Panc1 (cell line): ENCODE results near the gene P3H3.

Experiments used
- POLR2AphosphoS5 ChIP-seq: IDR thresholded peaks from 2 replicates; pipeline ENCODE4 v1.6.1; 2012; ENCODE audit warnings: mild to moderate bottlenecking, low read depth, low read length, moderate library complexity
- SIN3A ChIP-seq: IDR thresholded peaks from 2 replicates; pipeline ENCODE4 v1.6.1; 2012; ENCODE audit warnings: low read depth, mild to moderate bottlenecking, low read length, moderate library complexity, borderline replicate concordance; ENCODE audit not compliant: insufficient read depth
- TCF7L2 ChIP-seq: IDR thresholded peaks from 2 replicates; pipeline ENCODE4 v1.6.1; 2011; ENCODE audit warnings: mild to moderate bottlenecking, low read depth, low read length, inconsistent platforms
- TF ChIP-seq, protein P1 (sequence below): fragments of 450-650 bp; IDR thresholded peaks from 2 replicates; pipeline ENCODE4 v1.5.1; 2017; ENCODE audit warnings: mild to moderate bottlenecking
- TF ChIP-seq, protein P2 (sequence below), 2 experiments: IDR thresholded peaks; 2 replicates each; pipeline ENCODE4 v1.6.1; 2011 to 2012; ENCODE audit warnings: low read depth in 2 of 2, control low read depth in 1 of 2, low read length in 1 of 2, mild to moderate bottlenecking in 1 of 2, moderate library complexity in 1 of 2; ENCODE audit not compliant: insufficient read depth in 1 of 2

DNA sequence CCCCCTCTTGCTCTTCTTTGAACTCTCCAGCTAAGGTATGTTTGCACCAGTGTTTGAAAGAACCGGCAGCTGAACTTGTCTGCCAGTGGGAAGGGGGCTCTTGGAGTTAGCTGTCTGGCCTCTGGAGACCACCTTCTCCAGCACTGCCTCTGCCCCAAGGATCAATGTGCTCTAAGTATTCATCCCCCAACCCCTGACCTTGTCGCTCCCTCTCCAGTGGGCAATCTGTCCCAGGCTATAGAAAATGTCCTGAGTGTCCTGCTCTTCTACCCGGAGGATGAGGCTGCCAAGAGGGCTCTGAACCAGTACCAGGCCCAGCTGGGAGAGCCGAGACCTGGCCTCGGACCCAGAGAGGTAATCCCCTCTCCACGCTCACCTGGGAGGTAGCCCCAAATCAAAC, 2.8 kb downstream of the P3H3 start:
- TF ChIP-seq, protein P1, sequence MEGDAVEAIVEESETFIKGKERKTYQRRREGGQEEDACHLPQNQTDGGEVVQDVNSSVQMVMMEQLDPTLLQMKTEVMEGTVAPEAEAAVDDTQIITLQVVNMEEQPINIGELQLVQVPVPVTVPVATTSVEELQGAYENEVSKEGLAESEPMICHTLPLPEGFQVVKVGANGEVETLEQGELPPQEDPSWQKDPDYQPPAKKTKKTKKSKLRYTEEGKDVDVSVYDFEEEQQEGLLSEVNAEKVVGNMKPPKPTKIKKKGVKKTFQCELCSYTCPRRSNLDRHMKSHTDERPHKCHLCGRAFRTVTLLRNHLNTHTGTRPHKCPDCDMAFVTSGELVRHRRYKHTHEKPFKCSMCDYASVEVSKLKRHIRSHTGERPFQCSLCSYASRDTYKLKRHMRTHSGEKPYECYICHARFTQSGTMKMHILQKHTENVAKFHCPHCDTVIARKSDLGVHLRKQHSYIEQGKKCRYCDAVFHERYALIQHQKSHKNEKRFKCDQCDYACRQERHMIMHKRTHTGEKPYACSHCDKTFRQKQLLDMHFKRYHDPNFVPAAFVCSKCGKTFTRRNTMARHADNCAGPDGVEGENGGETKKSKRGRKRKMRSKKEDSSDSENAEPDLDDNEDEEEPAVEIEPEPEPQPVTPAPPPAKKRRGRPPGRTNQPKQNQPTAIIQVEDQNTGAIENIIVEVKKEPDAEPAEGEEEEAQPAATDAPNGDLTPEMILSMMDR = no peak
- no peak for TF ChIP-seq POLR2AphosphoS5
- TF ChIP-seq, protein P2, sequence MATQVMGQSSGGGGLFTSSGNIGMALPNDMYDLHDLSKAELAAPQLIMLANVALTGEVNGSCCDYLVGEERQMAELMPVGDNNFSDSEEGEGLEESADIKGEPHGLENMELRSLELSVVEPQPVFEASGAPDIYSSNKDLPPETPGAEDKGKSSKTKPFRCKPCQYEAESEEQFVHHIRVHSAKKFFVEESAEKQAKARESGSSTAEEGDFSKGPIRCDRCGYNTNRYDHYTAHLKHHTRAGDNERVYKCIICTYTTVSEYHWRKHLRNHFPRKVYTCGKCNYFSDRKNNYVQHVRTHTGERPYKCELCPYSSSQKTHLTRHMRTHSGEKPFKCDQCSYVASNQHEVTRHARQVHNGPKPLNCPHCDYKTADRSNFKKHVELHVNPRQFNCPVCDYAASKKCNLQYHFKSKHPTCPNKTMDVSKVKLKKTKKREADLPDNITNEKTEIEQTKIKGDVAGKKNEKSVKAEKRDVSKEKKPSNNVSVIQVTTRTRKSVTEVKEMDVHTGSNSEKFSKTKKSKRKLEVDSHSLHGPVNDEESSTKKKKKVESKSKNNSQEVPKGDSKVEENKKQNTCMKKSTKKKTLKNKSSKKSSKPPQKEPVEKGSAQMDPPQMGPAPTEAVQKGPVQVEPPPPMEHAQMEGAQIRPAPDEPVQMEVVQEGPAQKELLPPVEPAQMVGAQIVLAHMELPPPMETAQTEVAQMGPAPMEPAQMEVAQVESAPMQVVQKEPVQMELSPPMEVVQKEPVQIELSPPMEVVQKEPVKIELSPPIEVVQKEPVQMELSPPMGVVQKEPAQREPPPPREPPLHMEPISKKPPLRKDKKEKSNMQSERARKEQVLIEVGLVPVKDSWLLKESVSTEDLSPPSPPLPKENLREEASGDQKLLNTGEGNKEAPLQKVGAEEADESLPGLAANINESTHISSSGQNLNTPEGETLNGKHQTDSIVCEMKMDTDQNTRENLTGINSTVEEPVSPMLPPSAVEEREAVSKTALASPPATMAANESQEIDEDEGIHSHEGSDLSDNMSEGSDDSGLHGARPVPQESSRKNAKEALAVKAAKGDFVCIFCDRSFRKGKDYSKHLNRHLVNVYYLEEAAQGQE (IDR thresholded peaks at IDR 0.05; ENCODE audit: insufficient read depth in 1 of 2, low read depth in 2 of 2, low read length in 1 of 2) = no peak
- TF ChIP-seq SIN3A = no peak
- TF ChIP-seq TCF7L2 = no peak
